H7 (cell line): Measurements from ENCODE around the gene EYS. TPM values are rescaled to one million over a fixed set of nuclear protein-coding genes. Genes with fewer than 3 reads are reported as not detected.
"Not testable (repeated sequence)": the region's sequence is repeated elsewhere in the genome, so short reads cannot be mapped to it uniquely, and the experiment has no call there.

ENCODE experiments used
- DNase-seq: peaks from one replicate; pipeline ENCODE4 v3.0.0; 2012
- H3K27me3 ChIP-seq: 2 replicates; pipeline ENCODE4 v1.6.0; 2011; ENCODE audit warnings: mild to moderate bottlenecking, low read length; ENCODE audit not compliant: control insufficient read depth, insufficient read depth
- H3K36me3 ChIP-seq: replicated peaks from 2 replicates; pipeline ENCODE4 v1.5.1; 2011; ENCODE audit warnings: low read length; ENCODE audit not compliant: control insufficient read depth, insufficient read depth
- H3K4me3 ChIP-seq: 2 replicates; pipeline ENCODE4 v1.5.1; 2011; ENCODE audit warnings: low read depth, mild to moderate bottlenecking, control low read depth, low read length, moderate library complexity; ENCODE audit not compliant: insufficient read depth
- total RNA-seq: library from RNA; depleted of rRNA; stranded (reverse); fragments of >200 nt; shearing (Covaris generic); gene quantifications from 2 replicates; pipeline ENCODE4 v1.2.3, GENCODE V29; 2014

The EYS gene
- total RNA-seq, 1 experiment from 2014 or later, result 0.10 TPM

GRCh38 chr6:64040113-64040512, 1666.9 kb downstream of the EYS start:
- no peak for DNase-seq
- no peak overlapping the region for H3K4me3 ChIP-seq
- no peaks in the 10 kb centered on the region for H3K36me3 ChIP-seq
- H3K27me3 ChIP-seq, result no peaks in the 10 kb centered on the region

DNA sequence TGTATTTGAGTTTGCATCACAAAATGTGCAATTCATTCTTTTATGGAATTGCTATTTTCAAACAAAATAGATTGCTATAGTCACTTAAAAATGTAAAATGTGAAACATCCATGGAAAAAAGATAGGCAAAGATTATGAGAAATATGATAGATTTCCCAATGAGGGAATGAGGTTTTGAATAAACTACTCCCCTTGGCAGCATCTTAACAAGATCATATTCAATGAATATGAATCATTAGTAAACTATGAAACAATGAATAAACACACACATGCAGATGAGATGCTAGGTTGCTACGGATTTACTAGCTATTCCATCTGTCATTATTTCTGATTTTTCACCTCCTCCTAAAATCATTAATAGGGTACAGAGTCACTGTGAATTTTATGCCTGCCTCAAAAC, 1669.6 kb downstream of the EYS start:
- no peak overlapping the region for H3K4me3 ChIP-seq
- no peaks in the 10 kb centered on the region for H3K36me3 ChIP-seq
- H3K27me3 ChIP-seq, result no peaks in the 10 kb centered on the region
- DNase-seq, result no peak

GRCh38 chr6:64034910-64035655, 1671.9 kb downstream of the EYS start:
- Histone ChIP-seq H3K27me3 (no peaks in the 10 kb centered on the region), H3K36me3 (no peaks in the 10 kb centered on the region), H3K4me3 (no peak overlapping the region)
- no peak for DNase-seq

DNA sequence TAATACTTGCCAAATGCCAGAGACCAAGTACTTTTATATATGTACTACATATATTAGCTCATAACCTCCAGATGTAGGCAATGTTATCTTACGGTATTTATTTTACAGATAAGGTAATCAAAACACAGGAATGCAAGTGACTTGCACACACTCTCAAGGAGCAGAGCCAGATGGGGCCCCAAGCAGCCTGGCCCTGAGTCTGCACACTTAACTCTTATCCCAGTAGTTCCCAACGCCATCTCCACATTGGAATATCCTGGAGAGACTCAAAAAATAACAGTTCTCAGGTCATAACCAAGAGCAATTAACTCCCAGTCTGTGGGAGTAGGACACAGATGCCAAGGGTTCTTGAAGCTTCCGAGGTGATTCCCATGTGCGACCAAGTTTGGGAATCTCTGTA, 1672.7 kb downstream of the EYS start:
- Histone ChIP-seq H3K4me3 (no peak overlapping the region), H3K36me3 (no peaks in the 10 kb centered on the region), H3K27me3 (no peaks in the 10 kb centered on the region)
- DNase-seq, result no peak

- not testable (repeated sequence) for DNase-seq, H3K4me3 ChIP-seq, H3K27me3 ChIP-seq, H3K36me3 ChIP-seq
These were observed 1675.9 kb downstream of the EYS start for GRCh38 chr6:64030950-64031618.

DNA sequence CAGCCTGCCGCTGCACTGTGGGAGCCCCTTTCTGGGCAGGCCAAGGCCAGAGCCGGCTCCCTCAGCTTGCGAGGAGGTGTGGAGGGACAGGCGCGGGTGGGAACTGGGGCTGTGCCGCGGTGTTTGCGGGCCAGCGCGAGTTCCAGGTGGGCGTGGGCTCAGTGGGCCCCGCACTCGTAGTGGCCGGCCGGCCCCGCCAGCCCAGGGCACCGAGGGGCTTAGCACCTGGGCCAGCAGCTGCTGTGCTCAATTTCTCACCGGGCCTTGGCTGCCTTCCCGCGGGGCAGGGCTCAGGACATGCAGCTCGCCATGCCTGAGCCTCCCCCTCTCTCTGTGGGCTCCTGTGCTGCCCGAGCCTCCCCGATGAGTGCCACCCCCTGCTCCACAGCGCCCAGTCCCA, 1683.3 kb downstream of the EYS start:
- DNase-seq, result no peak
- Histone ChIP-seq H3K4me3 (no peak overlapping the region), H3K36me3 (no peaks in the 10 kb centered on the region), H3K27me3 (no peaks in the 10 kb centered on the region)

- no peaks in the 10 kb centered on the region for H3K36me3 ChIP-seq
- no peaks in the 10 kb centered on the region for H3K27me3 ChIP-seq
- DNase-seq, result no peak
- H3K4me3 ChIP-seq, result no peak overlapping the region
These were observed 1692.4 kb downstream of the EYS start for GRCh38 chr6:64014595-64014994.

GRCh38 chr6:64013011-64013410, 1694.0 kb downstream of the EYS start:
- DNase-seq, result no peak
- no peak overlapping the region for H3K4me3 ChIP-seq

GRCh38 chr6:64012351-64013001, 1694.5 kb downstream of the EYS start:
- Histone ChIP-seq H3K4me3 (no peak overlapping the region), H3K36me3 (no peaks in the 10 kb centered on the region), H3K27me3 (no peaks in the 10 kb centered on the region)
- peak; percentile 64 for DNase-seq

More at GRCh38 chr6:64013011-64013410, 1694.0 kb downstream of the EYS start:
- no peaks in the 10 kb centered on the region for H3K27me3 ChIP-seq
- no peaks in the 10 kb centered on the region for H3K36me3 ChIP-seq

DNA sequence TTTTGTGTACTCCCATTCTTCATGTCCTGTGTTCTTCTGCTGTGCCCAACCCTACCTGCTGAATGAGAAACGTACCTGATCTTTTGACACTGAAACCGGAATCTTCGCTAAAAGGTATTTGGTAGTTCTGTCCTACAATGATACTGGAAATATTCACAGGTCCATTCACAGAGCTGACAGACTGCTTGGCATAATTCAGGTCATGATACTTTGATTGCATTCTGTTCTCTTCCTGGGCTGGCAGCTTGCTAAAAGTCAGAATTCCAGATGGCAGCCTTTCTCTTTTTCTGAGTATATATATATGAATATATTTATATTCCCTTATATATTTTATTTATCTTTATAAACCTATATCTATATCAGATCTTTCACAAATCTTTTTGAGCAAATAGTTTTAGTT, 1696.4 kb downstream of the EYS start:
- H3K27me3 ChIP-seq, result no peaks in the 10 kb centered on the region
- H3K4me3 ChIP-seq, result no peak overlapping the region
- DNase-seq, result no peak
- no peaks in the 10 kb centered on the region for H3K36me3 ChIP-seq

- no peaks in the 10 kb centered on the region for H3K36me3 ChIP-seq
- DNase-seq, result no peak
- H3K4me3 ChIP-seq, result no peak overlapping the region
- no peaks in the 10 kb centered on the region for H3K27me3 ChIP-seq
These were observed 1697.0 kb downstream of the EYS start for GRCh38 chr6:64010010-64010409.

DNA sequence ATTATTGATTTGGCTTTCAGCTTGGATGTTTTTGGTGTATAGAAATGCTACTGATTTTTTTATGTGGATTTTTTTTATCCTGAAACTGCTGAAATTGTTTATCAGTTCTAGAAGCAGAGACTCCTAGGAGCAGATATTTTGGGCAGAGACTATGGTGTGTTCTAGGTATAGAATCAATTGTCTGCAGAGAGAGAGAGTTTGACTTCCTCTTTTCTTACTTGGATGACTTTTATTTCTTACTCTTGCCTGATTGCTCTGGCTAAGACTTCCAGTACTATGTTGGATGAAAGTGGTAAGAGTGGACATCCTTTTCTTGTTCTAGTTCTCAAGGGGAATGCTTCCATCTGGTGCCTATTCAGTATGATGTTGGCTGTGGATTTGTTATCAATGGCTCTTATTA, 1700.8 kb downstream of the EYS start:
- no peak for DNase-seq
- Histone ChIP-seq H3K4me3 (no peak overlapping the region), H3K36me3 (no peaks in the 10 kb centered on the region), H3K27me3 (no peaks in the 10 kb centered on the region)

GRCh38 chr6:64000818-64001491, 1706.1 kb downstream of the EYS start:
- Histone ChIP-seq H3K36me3 (no peaks in the 10 kb centered on the region), H3K27me3 (no peaks in the 10 kb centered on the region), H3K4me3 (no peak overlapping the region)
- DNase-seq, result no peak

DNA sequence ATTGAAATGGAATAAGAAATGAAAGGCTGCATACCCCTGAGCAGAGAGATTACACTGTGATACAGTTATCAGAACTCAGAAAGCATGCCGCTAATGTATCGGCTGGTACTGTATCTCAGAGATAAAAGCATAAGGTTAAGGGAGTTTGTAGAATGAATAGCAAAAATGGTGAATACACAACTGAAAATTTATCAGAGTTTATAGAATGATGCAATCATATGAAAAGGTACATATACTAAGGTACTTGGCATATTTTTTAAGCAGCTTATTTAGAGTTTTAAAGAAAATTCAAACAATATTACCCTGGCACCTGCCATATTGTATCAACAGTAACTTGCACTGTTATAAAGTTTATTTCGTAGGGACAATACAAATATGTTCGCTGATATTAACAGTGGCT, 1707.4 kb downstream of the EYS start:
- Histone ChIP-seq H3K4me3 (no peak overlapping the region), H3K36me3 (no peaks in the 10 kb centered on the region), H3K27me3 (no peaks in the 10 kb centered on the region)
- DNase-seq, result no peak

DNA sequence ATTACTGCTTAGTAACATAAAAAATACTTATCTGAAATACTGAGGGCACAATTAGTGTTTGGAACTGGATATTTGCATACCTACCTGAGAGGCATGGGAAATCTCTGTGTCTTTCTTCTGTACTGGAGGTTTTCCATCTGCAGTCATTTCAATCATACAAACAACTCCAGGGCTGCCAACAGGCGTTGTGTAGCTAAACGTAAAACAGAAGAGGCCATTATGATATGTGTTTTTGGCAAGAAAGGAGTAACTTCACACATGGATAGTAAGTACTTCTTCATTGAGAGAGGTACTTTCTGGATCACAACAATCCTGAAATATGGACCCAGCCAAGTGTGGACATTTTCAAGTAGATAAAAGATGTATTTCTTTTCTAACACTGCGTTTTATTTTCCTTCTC, 1708.0 kb downstream of the EYS start:
- Histone ChIP-seq H3K4me3 (no peak overlapping the region), H3K36me3 (no peaks in the 10 kb centered on the region), H3K27me3 (no peaks in the 10 kb centered on the region)
- DNase-seq, result no peak
